Fibroblast of skin of abdomen (primary cell): ENCODE results near the gene WHRN.

ENCODE experiments used
- DNase-seq: peaks from one replicate; pipeline ENCODE4 v3.0.0-alpha.2; 2013

The WHRN gene

DNA sequence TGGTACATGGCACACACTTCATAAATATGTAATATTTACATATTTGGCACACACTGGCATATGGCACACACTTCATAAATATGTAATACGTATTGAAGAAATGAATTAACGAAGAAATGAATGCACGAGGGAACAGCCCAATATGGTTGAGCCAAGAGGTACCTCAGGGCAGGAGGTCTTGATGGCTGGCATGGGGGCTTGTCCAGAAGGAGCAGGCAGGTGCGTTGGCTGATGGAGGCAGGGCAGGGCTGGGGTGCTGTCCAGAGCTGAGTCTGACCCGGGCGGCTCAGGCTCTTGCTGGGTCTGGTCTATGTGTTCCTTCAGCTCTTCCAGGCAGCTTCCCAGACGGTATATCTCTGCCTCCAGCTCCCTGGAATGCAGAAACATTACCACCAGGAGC is 143.7 kb downstream of the WHRN start:
- DNase-seq = no peak

- no peak for DNase-seq
These were observed 145.5 kb downstream of the WHRN start for GRCh38 chr9:114359801-114360200.

DNA sequence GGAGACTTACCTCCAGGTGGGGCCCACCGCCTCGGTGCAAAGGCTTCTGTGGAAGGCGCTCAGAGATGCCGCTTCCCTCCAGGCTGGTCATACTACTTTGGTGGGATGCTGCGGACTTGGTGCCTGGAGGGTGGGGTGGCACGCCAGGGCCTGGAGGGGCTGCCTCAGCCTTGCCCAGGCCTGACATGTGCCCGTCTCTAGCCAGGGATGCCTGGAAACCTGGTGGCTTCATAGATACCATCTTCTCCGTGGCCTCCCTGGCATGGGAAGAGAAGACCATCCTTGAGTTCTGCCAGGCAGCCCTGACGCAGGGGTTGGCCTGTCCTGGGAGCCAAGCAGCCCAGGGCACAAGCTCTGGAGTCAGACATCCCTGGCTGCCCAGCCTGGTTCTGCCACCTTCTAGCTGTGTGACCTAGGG is 147.4 kb downstream of the WHRN start:
- no peak for DNase-seq

- DNase-seq = no peak
These were observed 147.9 kb downstream of the WHRN start for GRCh38 chr9:114357360-114357759.

DNA sequence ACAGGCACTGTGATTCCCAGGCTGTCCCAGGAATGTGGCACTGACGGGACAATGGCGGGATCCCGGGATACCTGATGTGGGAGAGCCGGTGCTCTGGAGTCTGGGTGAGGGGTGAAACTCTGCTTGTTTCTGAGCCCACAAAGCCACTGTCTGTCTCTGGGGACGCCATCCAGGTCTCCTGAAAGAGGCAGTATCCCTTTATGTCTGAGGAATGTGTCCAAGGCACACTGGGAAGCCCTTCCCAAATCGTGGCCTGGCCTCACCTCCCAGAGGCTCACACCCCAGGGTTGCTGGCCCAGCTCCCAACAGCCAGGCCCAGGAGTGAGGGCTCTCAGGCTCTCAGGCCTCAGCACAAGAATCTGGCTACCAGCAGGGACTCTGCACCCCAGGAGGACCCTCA is 148.5 kb downstream of the WHRN start:
- DNase-seq = no peak

DNA sequence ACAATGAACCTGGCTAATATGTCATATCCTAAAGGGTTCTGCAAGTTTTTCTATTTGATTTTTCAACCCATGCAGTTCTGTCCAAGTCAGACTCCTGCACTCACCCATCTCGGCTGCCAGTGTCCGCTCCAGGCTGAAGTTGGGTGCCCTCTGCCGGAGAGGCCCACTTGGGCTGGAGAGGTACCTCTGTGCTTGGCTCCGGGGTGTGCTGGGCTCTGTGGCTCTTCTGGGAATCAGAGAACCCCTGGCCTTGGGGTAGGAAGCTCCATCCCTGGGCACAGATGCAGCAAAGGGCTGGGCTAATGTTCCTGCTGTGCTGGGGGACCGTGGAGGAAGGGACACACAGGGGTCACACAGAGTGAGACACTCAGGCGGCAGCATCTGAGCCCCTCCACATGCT is 149.5 kb downstream of the WHRN start:
- no peak for DNase-seq
